Endothelial cell of umbilical vein (primary cell): ENCODE results near the gene C21orf58. TPM values are rescaled to one million over a fixed set of nuclear protein-coding genes. Genes with fewer than 3 reads are reported as not detected.
A peak's percentile ranks its signal among the peaks of the same experiment; 100 is the strongest.

ENCODE experiments used
- BruUV-seq: library from RNA; stranded (reverse); fragments of 400-500 nt; replicated peaks from 2 replicates; lab custom pipeline; 2021; lab: Mats Ljungman, UMichigan
- CTCF ChIA-PET: fragments of 300-600, 350-600 bp; sonication (Branson Sonifier 250); formaldehyde crosslinking; loops from one replicate; lab custom pipeline; 2021; ENCODE audit warnings: antibody characterized with exemption, inconsistent platforms; lab: Charles Lee
- POLR2A ChIA-PET: fragments of 300-600, 350-600 bp; sonication (Branson Sonifier 250); formaldehyde crosslinking; loops from one replicate; lab custom pipeline; 2021; ENCODE audit warnings: antibody characterized with exemption, inconsistent platforms; lab: Charles Lee
- DNase-seq: peaks from one replicate; pipeline ENCODE4 v3.0.0-alpha.2; 2011; ENCODE audit warnings: low read depth, low spot score
- FAIRE-seq: peaks from 2 replicates; lab custom pipeline; 2011; peaks lifted over from hg19 to GRCh38; lab: Jason Lieb, UNC
- H2AFZ ChIP-seq: 2 replicates; pipeline ENCODE4 v1.6.0; 2012; ENCODE audit warnings: low read depth, low read length, control low read depth, inconsistent platforms
- H3K27ac ChIP-seq: 2 replicates; pipeline ENCODE4 v1.5.1; 2011; ENCODE audit warnings: low read depth, mild to moderate bottlenecking, control low read depth, low read length, moderate library complexity; ENCODE audit not compliant: insufficient read depth
- H3K27me3 ChIP-seq, 2 experiments: 2 replicates each; pipeline versions ENCODE4 v1.6.0 to v1.6.1; 2011; ENCODE audit warnings: low read length in 2 of 2, mixed read lengths in 1 of 2; ENCODE audit not compliant: control insufficient read depth in 2 of 2, insufficient read depth in 2 of 2
- H3K36me3 ChIP-seq, 2 experiments: 2 replicates in 1 of 2; 3 replicates in 1 of 2; pipeline ENCODE4 v1.5.1; 2011; ENCODE audit warnings: low read length in 2 of 2, mild to moderate bottlenecking in 1 of 2, moderate library complexity in 1 of 2; ENCODE audit not compliant: control insufficient read depth in 2 of 2, insufficient read depth in 2 of 2; ENCODE audit errors: extremely low read depth in 1 of 2
- H3K4me1 ChIP-seq: 3 replicates; pipeline ENCODE4 v1.5.1; 2011; ENCODE audit warnings: mild to moderate bottlenecking, low read length; ENCODE audit not compliant: control insufficient read depth, insufficient read depth; ENCODE audit errors: extremely low read depth
- H3K4me2 ChIP-seq: 2 replicates; pipeline ENCODE4 v1.6.1; 2011; ENCODE audit warnings: low read length, control low read depth, mixed read lengths; ENCODE audit not compliant: insufficient read depth
- H3K4me3 ChIP-seq, 3 experiments: fragments of 200-600 bp in 1 of 3; sonication (generic), shearing (Covaris generic) in 1 of 3; replicated peaks in 1 of 3; 2 replicates each; pipeline ENCODE4 v1.5.1; 2011 to 2016; ENCODE audit warnings: control low read depth in 3 of 3, low read length in 3 of 3, mild to moderate bottlenecking in 2 of 3, inconsistent platforms in 1 of 3, low read depth in 1 of 3, moderate library complexity in 1 of 3; ENCODE audit not compliant: insufficient read depth in 1 of 3
- H3K79me2 ChIP-seq: 2 replicates; pipeline ENCODE4 v1.6.0; 2012; ENCODE audit warnings: low read length, inconsistent platforms; ENCODE audit not compliant: control insufficient read depth, insufficient read depth
- H3K9ac ChIP-seq: replicated peaks from 2 replicates; pipeline ENCODE3; 2011; ENCODE audit warnings: low read length, control low read depth; ENCODE audit not compliant: insufficient read depth; ENCODE audit errors: extremely low read depth
- H3K9me1 ChIP-seq: replicated peaks from 3 replicates; pipeline ENCODE4 v1.6.0; 2011; ENCODE audit warnings: mild to moderate bottlenecking, low read length; ENCODE audit not compliant: control insufficient read depth, insufficient read depth; ENCODE audit errors: extremely low read depth
- H3K9me3 ChIP-seq: replicated peaks from 2 replicates; pipeline ENCODE4 v1.5.1; 2012; ENCODE audit warnings: low read length, inconsistent platforms; ENCODE audit not compliant: control insufficient read depth, insufficient read depth
- H4K20me1 ChIP-seq: replicated peaks from 2 replicates; pipeline ENCODE3; 2011; ENCODE audit warnings: mild to moderate bottlenecking, low read length; ENCODE audit not compliant: control insufficient read depth, insufficient read depth; ENCODE audit errors: extremely low read depth
- CTCF ChIP-seq, 2 donors: IDR thresholded peaks; 1 replicate in 1 of 2; 2 replicates in 1 of 2; pipeline ENCODE4 v1.5.1; 2011; ENCODE audit warnings: low read length in 2 of 2, mild to moderate bottlenecking in 2 of 2, moderate library complexity in 2 of 2, control low read depth in 1 of 2, inconsistent platforms in 1 of 2, low read depth in 1 of 2; ENCODE audit not compliant: insufficient read depth in 1 of 2; ENCODE audit errors: extremely low read depth in 1 of 2
- EZH2 ChIP-seq: IDR thresholded peaks from 2 replicates; pipeline ENCODE4 v1.6.1; 2012; ENCODE audit warnings: borderline replicate concordance, low read depth, mild to moderate bottlenecking, moderate library complexity, low read length, inconsistent platforms; ENCODE audit not compliant: severe bottlenecking
- FOS ChIP-seq: IDR thresholded peaks from 2 replicates; pipeline ENCODE4 v1.6.1; 2011; ENCODE audit warnings: mild to moderate bottlenecking, low read length, moderate library complexity, borderline replicate concordance; ENCODE audit not compliant: insufficient read depth
- JUN ChIP-seq: IDR thresholded peaks from 2 replicates; pipeline ENCODE4 v1.6.1; 2011; ENCODE audit warnings: borderline replicate concordance, low read depth; ENCODE audit not compliant: insufficient read length, insufficient read depth
- MAX ChIP-seq: IDR thresholded peaks from 2 replicates; pipeline ENCODE4 v1.6.1; 2011; ENCODE audit not compliant: insufficient read depth, insufficient read length
- POLR2A ChIP-seq: IDR thresholded peaks from 2 replicates; pipeline ENCODE4 v1.6.1; 2012; ENCODE audit warnings: low read depth, mild to moderate bottlenecking, control low read depth, low read length
- POLR2AphosphoS5 ChIP-seq: IDR thresholded peaks from 2 replicates; pipeline ENCODE4 v1.6.1; 2012; ENCODE audit warnings: low read depth, mild to moderate bottlenecking, control low read depth, low read length, moderate library complexity; ENCODE audit not compliant: insufficient read depth
- dilution Hi-C: fragments of 300-500 bp; cut with MboI; formaldehyde crosslinking; loops from one replicate; pipeline ENCODE4 v1.15.0; 2019; ENCODE audit warnings: low sequenced_read_pairs; ENCODE audit not compliant: extremely low pct_ligation_motif_present
- intact Hi-C: fragments of 100-400 bp; cut with micrococcal nuclease; formaldehyde crosslinking; loops from one replicate; pipeline ENCODE4 v1.10.0; 2022
- polyA plus RNA-seq, 4 experiments: library from polyadenylated mRNA; depleted of rRNA in 3 of 4; stranded (reverse) in 3 of 4; unstranded in 1 of 4; fragments of >200 nt; gene quantifications; 2 replicates each; pipeline versions ENCODE4 v1.2.1 to v1.2.3, GENCODE V29; 2011 to 2012; ENCODE audit warnings: missing spikeins in 1 of 4
- total RNA-seq: library from RNA; stranded (reverse); gene quantifications from 2 replicates; pipeline ENCODE4 v1.2.3, GENCODE V29; 2021

Gene C21orf58
- total and polyA plus RNA-seq, 2 donors (not counting 3 experiments of a cell fraction or from before 2014, with no cell fraction given), result 6.0 to 24.3 TPM

GRCh38 chr21:46287541-46287940 is 36.1 kb downstream of the C21orf58 start:
- Histone ChIP-seq H3K4me2 (peak overlapping the region; percentile 100), H3K9me1 (no peaks in the 10 kb centered on the region), H3K4me1 (peaks cover 33% of the 10 kb centered on the region), H3K27me3 (no peaks in the 10 kb centered on the region), H3K9me3 (no peaks in the 10 kb centered on the region), H3K79me2 (peaks cover 32% of the 10 kb centered on the region), H3K9ac (no peak overlapping the region), H3K27ac (no peak overlapping the region), H3K4me3 (no peak overlapping the region), H3K36me3 (peaks cover 0 to 4% of the 10 kb centered on the region in 2 experiments), H4K20me1 (no peaks in the 10 kb centered on the region), H2AFZ (no peak overlapping the region)
- dilution Hi-C loops, result no loop called here
- TF ChIP-seq POLR2A (no peak), EZH2 (no peak), POLR2AphosphoS5 (no peak), CTCF (IDR thresholded peaks at IDR 0.05; ENCODE audit: extremely low read depth in 1 of 2, insufficient read depth in 1 of 2, low read depth in 1 of 2, low read length in 2 of 2) (no peak), JUN (no peak), FOS (no peak), MAX (no peak)
- DNase-seq, result no peak
- CTCF ChIA-PET, result no interaction called here
- no TSS peak for BruUV-seq
- intact Hi-C loops, result no loop called here
- no peak for FAIRE-seq
- POLR2A ChIA-PET, result no interaction called here
